Psoas muscle (tissue), 8 donors: ENCODE results near the gene SLC39A11. TPM values are rescaled to one million over a fixed set of nuclear protein-coding genes. Genes with fewer than 3 reads are reported as not detected.

Source experiments
- ATAC-seq, 4 donors: fragments of 200-7000 bp; cut with Tn5 transposase; one replicate each; pipeline ENCODE4 v1.9.1; 2020; ENCODE audit warnings: moderate library complexity in 3 of 4, mild to moderate bottlenecking in 2 of 4
- DNase-seq, 2 donors: peaks; one replicate each; pipeline ENCODE4 v3.0.0-alpha.2; 2020
- H3K27ac ChIP-seq: fragments of 200-600 bp; one replicate; pipeline ENCODE4 v1.8.0; 2022
- H3K27me3 ChIP-seq, 3 donors: fragments of 200-600 bp in 1 of 3; one replicate each; pipeline versions ENCODE4 v1.6.1 to v1.8.0; 2013 to 2022; ENCODE audit warnings: low read length in 2 of 3, mild to moderate bottlenecking in 2 of 3, moderate library complexity in 1 of 3; ENCODE audit not compliant: insufficient read depth in 3 of 3
- H3K36me3 ChIP-seq, 2 donors: fragments of 200-600 bp in 1 of 2; one replicate each; pipeline versions ENCODE4 v1.6.1 to v1.8.0; 2013 to 2022; ENCODE audit warnings: low read depth in 1 of 2, mild to moderate bottlenecking in 1 of 2, moderate library complexity in 1 of 2; ENCODE audit not compliant: insufficient read depth in 1 of 2
- H3K4me1 ChIP-seq: fragments of 200-600 bp; one replicate; pipeline ENCODE4 v1.8.0; 2022
- H3K4me3 ChIP-seq: fragments of 200-600 bp; one replicate; pipeline ENCODE4 v1.8.0; 2022; ENCODE audit warnings: mild to moderate bottlenecking
- H3K9me3 ChIP-seq: fragments of 200-600 bp; one replicate; pipeline ENCODE4 v1.8.0; 2022
- WGBS, 3 donors: extraction: QIAGEN DNeasy Blood & Tissue Kit; methylation state at CpG; one replicate each; pipeline versions ENCODE4 v1.1.6 to v1.1.7; 2013; 5-methylcytosine and 5-hydroxymethylcytosine counted together
- intact Hi-C, 2 donors: fragments of 100-400 bp; cut with DNase I; formaldehyde crosslinking; loops; one replicate each; pipeline versions ENCODE4 v1.11.0 to v1.14.2; 2022
- polyA plus RNA-seq, 3 donors: library from polyadenylated mRNA; stranded (reverse); fragments of 200-250 nt; gene quantifications; one replicate each; pipeline ENCODE4 v1.2.3, GENCODE V29; 2013
- total RNA-seq, 4 donors: library from RNA; stranded (reverse); fragmentation: NEBNext Ultra II Directional in 2 of 4; extraction: Animal tissue kit (Norgen Biotek cat#: 25700) in 2 of 4; gene quantifications; one replicate each; pipeline versions ENCODE4 v1.2.1 to v1.2.4, GENCODE V29; 2021 to 2023
- TF ChIP-seq, protein P1 (sequence below): fragments of 200-600 bp; IDR thresholded peaks from one replicate; pipeline ENCODE4 v1.8.0; 2022; ENCODE audit warnings: antibody characterized with exemption
- donor health status: healthy with polysubstance abuse.
- donor health status: DM: no; HTN: no; CAD: no; lungs with moderate emphysema.
- donor health status: Bipolar disorder and iron deficiency.
- donor health status: healthy.
- donor health status: DM: yes; HTN: yes; CAD: no.
- donor health status: DM: no; HTN: no; CAD: no.
- donor health status: DM: no; HTN: no; CAD: no.
- donor health status: DM: yes; HTN: yes; CAD: no.

Gene SLC39A11
- total and polyA plus RNA-seq, 7 donors, result 1.6 to 9.7 (median 7.9) TPM

DNA sequence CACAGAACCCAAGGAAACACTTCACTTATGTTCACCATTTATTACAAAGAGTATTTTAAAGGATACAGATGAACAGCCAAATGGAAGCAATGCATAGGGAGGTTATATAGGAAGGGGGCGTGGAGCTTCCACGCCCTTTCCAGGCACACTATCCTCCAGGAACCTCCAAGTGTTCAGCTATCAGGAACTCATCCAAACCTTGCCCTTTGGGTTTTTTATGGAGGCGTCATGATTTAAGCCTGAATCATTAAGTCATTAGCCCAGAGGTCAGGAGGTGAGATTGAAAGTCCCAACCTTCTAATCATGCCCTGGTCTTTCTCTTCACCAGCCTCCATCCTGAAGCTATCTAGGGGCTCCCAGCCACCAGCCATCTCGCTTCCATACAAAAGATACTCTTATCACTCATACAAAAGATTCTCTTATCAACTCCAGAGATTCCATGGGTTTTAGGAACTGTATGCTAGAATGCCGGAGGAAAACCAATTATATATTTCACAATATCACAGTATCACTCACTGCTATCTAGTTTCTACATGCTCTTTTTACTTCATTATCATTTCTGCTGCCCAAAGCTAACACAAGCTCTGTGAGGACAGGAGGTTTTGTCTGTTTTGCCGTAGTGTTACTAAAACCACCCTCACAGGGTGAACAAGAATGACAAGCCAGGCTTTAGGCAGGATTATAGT is 213.4 kb downstream of the SLC39A11 start:
- no peak for ATAC-seq
- Histone ChIP-seq H3K27me3 (no peaks in the 10 kb centered on the region), H3K9me3 (no peaks in the 10 kb centered on the region), H3K36me3 (no peaks in the 10 kb centered on the region), H3K27ac (no peak overlapping the region), H3K4me1 (no peaks in the 10 kb centered on the region), H3K4me3 (no peak overlapping the region)
- WGBS, 3 donors, result 91 to 94% (median 93%) methylated on average over 6 of the region's 6 CpGs
- TF ChIP-seq, protein P1, sequence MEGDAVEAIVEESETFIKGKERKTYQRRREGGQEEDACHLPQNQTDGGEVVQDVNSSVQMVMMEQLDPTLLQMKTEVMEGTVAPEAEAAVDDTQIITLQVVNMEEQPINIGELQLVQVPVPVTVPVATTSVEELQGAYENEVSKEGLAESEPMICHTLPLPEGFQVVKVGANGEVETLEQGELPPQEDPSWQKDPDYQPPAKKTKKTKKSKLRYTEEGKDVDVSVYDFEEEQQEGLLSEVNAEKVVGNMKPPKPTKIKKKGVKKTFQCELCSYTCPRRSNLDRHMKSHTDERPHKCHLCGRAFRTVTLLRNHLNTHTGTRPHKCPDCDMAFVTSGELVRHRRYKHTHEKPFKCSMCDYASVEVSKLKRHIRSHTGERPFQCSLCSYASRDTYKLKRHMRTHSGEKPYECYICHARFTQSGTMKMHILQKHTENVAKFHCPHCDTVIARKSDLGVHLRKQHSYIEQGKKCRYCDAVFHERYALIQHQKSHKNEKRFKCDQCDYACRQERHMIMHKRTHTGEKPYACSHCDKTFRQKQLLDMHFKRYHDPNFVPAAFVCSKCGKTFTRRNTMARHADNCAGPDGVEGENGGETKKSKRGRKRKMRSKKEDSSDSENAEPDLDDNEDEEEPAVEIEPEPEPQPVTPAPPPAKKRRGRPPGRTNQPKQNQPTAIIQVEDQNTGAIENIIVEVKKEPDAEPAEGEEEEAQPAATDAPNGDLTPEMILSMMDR, result no peak
- intact Hi-C loops, result no loop called here
- no peak for DNase-seq

DNA sequence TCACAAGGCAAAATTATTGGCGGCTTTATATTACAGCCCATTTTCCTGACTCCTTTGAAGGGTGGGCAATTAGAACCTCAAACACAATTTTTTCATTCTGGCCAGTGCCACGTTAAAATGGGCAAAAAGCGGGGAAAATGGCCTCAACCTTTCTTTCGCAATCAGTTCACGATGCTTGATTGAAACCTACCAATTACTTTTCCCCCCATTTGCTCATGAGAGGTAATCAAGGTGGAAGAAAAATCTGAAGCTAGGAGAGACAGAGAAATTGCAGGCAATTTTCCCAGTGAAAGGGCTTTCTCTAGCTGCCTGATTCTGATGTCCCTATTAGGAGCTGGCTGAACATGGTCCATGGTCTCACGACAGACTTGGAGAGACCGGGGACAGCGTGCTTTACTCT is 215.1 kb downstream of the SLC39A11 start:
- Histone ChIP-seq H3K36me3 (no peaks in the 10 kb centered on the region), H3K27ac (no peak overlapping the region), H3K4me3 (no peak overlapping the region), H3K9me3 (no peaks in the 10 kb centered on the region), H3K27me3 (no peaks in the 10 kb centered on the region), H3K4me1 (no peaks in the 10 kb centered on the region)
- 93 to 97% (median 97%) methylated on average over 8 of the region's 8 CpGs for WGBS, 3 donors
- DNase-seq (no peak), ATAC-seq (no peak)
- intact Hi-C loops, result no loop called here
- TF ChIP-seq, protein P1, result no peak

DNA sequence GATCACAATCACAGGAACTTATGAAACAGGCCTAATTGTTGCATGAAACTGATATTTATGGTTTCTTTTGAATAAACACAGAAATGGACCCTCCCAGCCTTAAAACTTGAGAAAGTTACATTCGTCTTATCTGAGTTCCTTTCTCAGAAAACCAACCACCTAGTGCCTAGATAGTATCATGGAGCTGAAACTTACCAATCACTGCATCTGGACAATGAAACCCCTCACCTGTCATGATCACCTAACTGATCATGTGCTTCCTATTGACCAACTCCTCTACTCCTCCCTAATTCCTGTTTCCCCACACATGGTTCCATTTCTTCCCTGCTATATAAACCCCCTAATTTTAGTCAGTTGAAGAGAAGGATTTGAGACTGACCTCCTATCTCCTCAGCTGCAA is 216.1 kb downstream of the SLC39A11 start:
- no peak overlapping the region for H3K4me3 ChIP-seq
- intact Hi-C loops, result no loop called here
- 97 to 99% (median 97%) methylated on average over 1 of the region's 1 CpG for WGBS, 3 donors

DNA sequence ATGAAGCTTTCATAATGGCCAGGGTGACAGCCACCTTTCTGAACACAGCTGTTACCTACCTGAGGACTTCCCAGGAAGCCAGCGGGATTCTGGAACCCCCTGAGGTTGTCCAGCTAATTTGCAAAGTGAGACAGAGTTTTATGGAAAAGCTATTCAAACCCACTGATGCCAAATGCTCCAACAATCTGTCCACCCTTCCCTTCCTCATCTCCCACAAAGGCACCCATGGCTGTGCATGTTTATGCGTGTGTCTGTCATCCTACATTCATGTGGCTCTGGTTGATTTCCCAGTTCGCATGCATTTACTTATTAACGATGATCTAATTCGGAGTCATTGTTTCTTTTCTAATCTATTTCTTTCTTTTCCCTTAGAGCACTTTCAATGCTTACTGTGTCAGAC is 217.1 kb downstream of the SLC39A11 start:
- no peak for ATAC-seq
- H3K4me3 ChIP-seq, result no peak overlapping the region
- no peaks in the 10 kb centered on the region for H3K4me1 ChIP-seq
- TF ChIP-seq, protein P1, result no peak
- H3K27me3 ChIP-seq, result no peaks in the 10 kb centered on the region
- DNase-seq, result no peak
- H3K36me3 ChIP-seq, result no peaks in the 10 kb centered on the region
- intact Hi-C loops, result no loop called here
- H3K9me3 ChIP-seq, result no peaks in the 10 kb centered on the region
- 74 to 78% (median 76%) methylated on average over 5 of the region's 5 CpGs for WGBS, 3 donors
- no peak overlapping the region for H3K27ac ChIP-seq

More for the DNA sequence above, 216.1 kb downstream of the SLC39A11 start:
- no peaks in the 10 kb centered on the region for H3K27me3 ChIP-seq
- no peaks in the 10 kb centered on the region for H3K9me3 ChIP-seq
- DNase-seq, result no peak
- TF ChIP-seq, protein P1, result no peak
- no peak overlapping the region for H3K27ac ChIP-seq
- ATAC-seq, result no peak
- H3K4me1 ChIP-seq, result no peaks in the 10 kb centered on the region
- H3K36me3 ChIP-seq, result no peaks in the 10 kb centered on the region

DNA sequence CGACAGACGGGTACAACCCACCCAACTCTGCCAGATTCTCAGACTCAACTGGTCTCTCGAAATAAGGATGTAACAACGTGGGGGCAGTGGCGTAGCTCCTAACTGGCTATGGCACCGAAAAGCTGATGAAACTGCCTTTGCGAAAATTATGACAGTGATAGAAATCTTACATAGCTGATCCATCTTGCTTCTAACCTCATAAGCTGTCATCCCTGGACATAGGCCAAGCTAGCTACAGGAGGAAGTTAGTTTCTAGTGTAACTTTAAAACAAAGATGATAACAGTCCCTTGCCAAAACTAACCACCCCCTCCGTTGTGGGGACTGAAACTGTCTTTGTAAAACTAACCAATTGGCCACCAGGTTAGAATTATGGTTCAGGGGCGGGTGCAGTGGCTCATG is 220.1 kb downstream of the SLC39A11 start:
- Histone ChIP-seq H3K27ac (no peak overlapping the region), H3K9me3 (no peaks in the 10 kb centered on the region), H3K4me1 (no peaks in the 10 kb centered on the region), H3K36me3 (no peaks in the 10 kb centered on the region), H3K4me3 (no peak overlapping the region), H3K27me3 (no peaks in the 10 kb centered on the region)
- TF ChIP-seq, protein P1, result no peak
- no peak for ATAC-seq
- intact Hi-C loops, result no loop called here
- no peak for DNase-seq
- WGBS, 3 donors, result 89 to 92% (median 89%) methylated on average over 9 of the region's 9 CpGs
